Epidermal melanocyte (primary cell): ENCODE data around the gene GRIN3A.
"Not testable (repeated sequence)": the region's sequence is repeated elsewhere in the genome, so short reads cannot be mapped to it uniquely, and the experiment has no call there.

Experiments used
- DNase-seq: peaks from one replicate; pipeline ENCODE4 v3.0.0; 2011; ENCODE audit warnings: low spot score; ENCODE audit not compliant: insufficient read length

Gene GRIN3A

GRCh38 chr9:101579711-101580545 lies 158.5 kb downstream of the GRIN3A start:
- no peak for DNase-seq

- no peak for DNase-seq
Measured at GRCh38 chr9:101578378-101578777, 160.1 kb downstream of the GRIN3A start.

GRCh38 chr9:101574731-101575333 lies 163.6 kb downstream of the GRIN3A start:
- DNase-seq: no peak

- DNase-seq: no peak
Measured at GRCh38 chr9:101572316-101572715, 166.1 kb downstream of the GRIN3A start.

GRCh38 chr9:101571114-101571513 lies 167.3 kb downstream of the GRIN3A start:
- DNase-seq: no peak

GRCh38 chr9:101569741-101570501 lies 168.5 kb downstream of the GRIN3A start:
- no peak for DNase-seq

GRCh38 chr9:101567725-101568350 lies 170.6 kb downstream of the GRIN3A start:
- no peak for DNase-seq

- DNase-seq: no peak
Measured at GRCh38 chr9:101566904-101567724, 171.3 kb downstream of the GRIN3A start.

GRCh38 chr9:101564252-101564651 lies 174.2 kb downstream of the GRIN3A start:
- no peak for DNase-seq

GRCh38 chr9:101562966-101563365 lies 175.5 kb downstream of the GRIN3A start:
- DNase-seq: no peak

- no peak for DNase-seq
Measured at GRCh38 chr9:101561740-101562139, 176.7 kb downstream of the GRIN3A start.

- DNase-seq: not testable (repeated sequence)
Measured at GRCh38 chr9:101549472-101550098, 188.9 kb downstream of the GRIN3A start.

- DNase-seq: no peak
Measured at GRCh38 chr9:101543098-101543735, 195.2 kb downstream of the GRIN3A start.

- no peak for DNase-seq
Measured at GRCh38 chr9:101540069-101540468, 198.4 kb downstream of the GRIN3A start.

- no peak for DNase-seq
Measured at GRCh38 chr9:101536938-101537337, 201.5 kb downstream of the GRIN3A start.

GRCh38 chr9:101536351-101536750 lies 202.1 kb downstream of the GRIN3A start:
- no peak for DNase-seq

- peak; percentile 95 for DNase-seq
Measured at GRCh38 chr9:101533334-101534204, 204.9 kb downstream of the GRIN3A start, which contains the start of gene RNF20. Gene RNF20, plus strand, starts transcription at chr9:101533853. Its CDS starts 1,571 bp downstream, at chr9:101535424.

GRCh38 chr9:101530076-101530711 lies 208.3 kb downstream of the GRIN3A start:
- peak; percentile 79 for DNase-seq
